ENCODE data around the gene ANKRD12.
"Not testable (repeated sequence)": the region's sequence is repeated elsewhere in the genome, so short reads cannot be mapped to it uniquely, and the experiment has no call there.

Gene ANKRD12

GRCh38 chr18:9092665-9093064 is 43.9 kb upstream of the ANKRD12 start:
- Histone ChIP-seq H3K9me3 (no peaks in the 10 kb centered on the region), H3K4me1 (no peaks in the 10 kb centered on the region), H3K27ac (no peak overlapping the region), H3K36me3 (no peaks in the 10 kb centered on the region), H3K27me3 (no peaks in the 10 kb centered on the region), H3K4me3 (no peak overlapping the region)
- DNase-seq, result no peak
- no peak for TF ChIP-seq CTCF (IDR thresholded peaks at IDR 0.05)
- intact Hi-C loops (cut with DNase I; ENCODE audit: low total_unique reads), result no loop called here

- H3K4me1 ChIP-seq; H3K27me3 ChIP-seq; H3K36me3 ChIP-seq; H3K9me3 ChIP-seq; DNase-seq; H3K27ac ChIP-seq; intact Hi-C loops (cut with DNase I; ENCODE audit: low total_unique reads); H3K4me3 ChIP-seq: not testable (repeated sequence)
Measured at GRCh38 chr18:9093109-9093508, 43.5 kb upstream of the ANKRD12 start.

- Histone ChIP-seq H3K27ac (no peak overlapping the region), H3K27me3 (no peaks in the 10 kb centered on the region), H3K4me1 (no peaks in the 10 kb centered on the region), H3K36me3 (no peaks in the 10 kb centered on the region), H3K9me3 (no peaks in the 10 kb centered on the region), H3K4me3 (no peak overlapping the region)
- TF ChIP-seq CTCF (IDR thresholded peaks at IDR 0.05), result no peak
- intact Hi-C loops (cut with DNase I; ENCODE audit: low total_unique reads), result no loop called here
- DNase-seq, result no peak
Measured at GRCh38 chr18:9094307-9095226, 42.0 kb upstream of the ANKRD12 start.

- no peaks in the 10 kb centered on the region for H3K36me3 ChIP-seq
- H3K9me3 ChIP-seq, result no peaks in the 10 kb centered on the region
- no peak for DNase-seq
- no peaks in the 10 kb centered on the region for H3K27me3 ChIP-seq
- no peak overlapping the region for H3K27ac ChIP-seq
- H3K4me3 ChIP-seq, result no peak overlapping the region
- H3K4me1 ChIP-seq, result no peaks in the 10 kb centered on the region
- TF ChIP-seq CTCF (IDR thresholded peaks at IDR 0.05), result no peak
- intact Hi-C loops (cut with DNase I; ENCODE audit: low total_unique reads), result no loop called here
Measured at GRCh38 chr18:9095297-9096006, 41.1 kb upstream of the ANKRD12 start.

- peaks cover 0 to 2% (median under 1%) of the 10 kb centered on the region in 4 donors for H3K4me1 ChIP-seq
- H3K27me3 ChIP-seq, result no peaks in the 10 kb centered on the region
- no peak overlapping the region for H3K27ac ChIP-seq
- no peak overlapping the region for H3K4me3 ChIP-seq
- TF ChIP-seq CTCF (IDR thresholded peaks at IDR 0.05), result no peak
- no peaks in the 10 kb centered on the region for H3K36me3 ChIP-seq
- intact Hi-C loops (cut with DNase I; ENCODE audit: low total_unique reads), result no loop called here
- no peaks in the 10 kb centered on the region for H3K9me3 ChIP-seq
- DNase-seq, result no peak
Measured at GRCh38 chr18:9096007-9096371, 40.6 kb upstream of the ANKRD12 start.

- intact Hi-C loops (cut with DNase I; ENCODE audit: low total_unique reads), result no loop called here
- TF ChIP-seq CTCF (IDR thresholded peaks at IDR 0.05), result no peak
- Histone ChIP-seq H3K4me3 (no peak overlapping the region), H3K36me3 (no peaks in the 10 kb centered on the region), H3K27ac (no peak overlapping the region), H3K9me3 (no peaks in the 10 kb centered on the region), H3K27me3 (no peaks in the 10 kb centered on the region), H3K4me1 (peaks cover 0 to 9% (median 3%) of the 10 kb centered on the region in 4 donors)
- DNase-seq, result no peak
Measured at GRCh38 chr18:9096685-9097084, 39.9 kb upstream of the ANKRD12 start.

All from tibial artery (tissue), 4 donors.